ENCODE data around the gene DPYSL5. TPM values are rescaled to one million over a fixed set of nuclear protein-coding genes. Genes with fewer than 3 reads are reported as not detected.

DPYSL5 gene
- total and polyA plus RNA-seq, 5 donors from 2014 or later, result not detected

DNA sequence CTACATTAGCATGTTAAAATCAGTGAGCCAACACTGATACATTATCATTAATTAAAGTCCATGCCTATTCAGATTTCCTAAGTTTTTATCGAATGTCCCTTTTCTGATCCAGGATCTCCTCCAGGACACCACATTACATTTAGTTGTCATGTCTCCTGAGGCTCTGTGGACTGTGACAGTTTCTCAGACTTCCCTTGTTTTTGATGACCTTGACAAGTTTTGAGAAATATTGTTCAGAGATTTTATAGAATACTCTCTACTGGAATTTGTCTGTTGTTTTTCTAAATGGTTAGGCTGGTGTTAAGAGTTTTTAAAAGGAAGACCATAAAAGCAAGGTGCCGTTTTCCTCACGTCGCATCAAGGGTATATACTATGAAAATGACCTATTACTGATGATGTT lies 106.2 kb downstream of the DPYSL5 start:
- Mint-ChIP-seq H3K9me3 (no peaks in the 10 kb centered on the region), H3K4me1 (no peaks in the 10 kb centered on the region), H3K27me3 (peaks cover 30% of the 10 kb centered on the region), H3K36me3 (no peaks in the 10 kb centered on the region), H3K27ac (no peak overlapping the region), H3K4me3 (no peak overlapping the region)
- no peak for DNase-seq
- Histone ChIP-seq H3K27ac (ENCODE audit: insufficient read depth, low read length, poor library complexity, severe bottlenecking) (no peak overlapping the region), H3K9me3 (ENCODE audit: control insufficient read depth in 2 of 2, low read length in 2 of 2) (no peaks in the 10 kb centered on the region), H3K27me3 (ENCODE audit: control insufficient read depth, insufficient read depth, low read length) (peaks cover 11% of the 10 kb centered on the region), H3K4me3 (ENCODE audit: low read depth, low read length) (no peak overlapping the region), H3K4me1 (ENCODE audit: control insufficient read depth, insufficient read depth, low read length, poor library complexity, severe bottlenecking) (no peaks in the 10 kb centered on the region), H3K36me3 (ENCODE audit: control insufficient read depth, insufficient read depth, low read length) (no peaks in the 10 kb centered on the region)
- no peak for ATAC-seq (ENCODE audit: low read depth in 2 of 2)

DNA sequence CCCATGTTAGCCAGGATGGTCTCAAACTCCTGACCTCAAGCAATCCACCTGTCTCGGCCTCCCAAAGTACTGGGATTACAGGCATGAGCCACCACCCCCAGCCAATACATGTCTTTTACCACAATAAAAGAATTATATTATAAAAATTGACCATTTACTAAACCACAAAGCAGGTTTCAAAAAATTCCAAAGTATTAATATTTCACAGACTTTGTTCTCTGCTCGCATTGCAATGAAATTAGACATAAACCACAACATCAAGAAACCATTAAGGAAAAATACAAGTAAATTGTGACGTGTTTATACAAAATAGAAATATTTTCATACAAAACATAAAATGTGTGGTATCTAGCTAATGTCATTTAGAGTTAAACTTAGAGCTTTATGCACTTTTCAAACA lies 109.1 kb downstream of the DPYSL5 start:
- H3K9me3 ChIP-seq (ENCODE audit: control insufficient read depth in 2 of 2, low read length in 2 of 2), result no peaks in the 10 kb centered on the region
- Mint-ChIP-seq H3K36me3 (no peaks in the 10 kb centered on the region), H3K4me3 (no peak overlapping the region), H3K27me3 (peaks cover 40% of the 10 kb centered on the region), H3K4me1 (no peaks in the 10 kb centered on the region), H3K27ac (no peak overlapping the region), H3K9me3 (no peaks in the 10 kb centered on the region)
- H3K36me3 ChIP-seq (ENCODE audit: control insufficient read depth, insufficient read depth, low read length), result no peaks in the 10 kb centered on the region
- no peak overlapping the region for H3K4me3 ChIP-seq (ENCODE audit: low read depth, low read length)
- no peak for DNase-seq
- no peaks in the 10 kb centered on the region for H3K4me1 ChIP-seq (ENCODE audit: control insufficient read depth, insufficient read depth, low read length, poor library complexity, severe bottlenecking)
- H3K27me3 ChIP-seq (ENCODE audit: control insufficient read depth, insufficient read depth, low read length), result peaks cover 11% of the 10 kb centered on the region
- no peak for ATAC-seq (ENCODE audit: low read depth in 2 of 2)
- no peak overlapping the region for H3K27ac ChIP-seq (ENCODE audit: insufficient read depth, low read length, poor library complexity, severe bottlenecking)

DNA sequence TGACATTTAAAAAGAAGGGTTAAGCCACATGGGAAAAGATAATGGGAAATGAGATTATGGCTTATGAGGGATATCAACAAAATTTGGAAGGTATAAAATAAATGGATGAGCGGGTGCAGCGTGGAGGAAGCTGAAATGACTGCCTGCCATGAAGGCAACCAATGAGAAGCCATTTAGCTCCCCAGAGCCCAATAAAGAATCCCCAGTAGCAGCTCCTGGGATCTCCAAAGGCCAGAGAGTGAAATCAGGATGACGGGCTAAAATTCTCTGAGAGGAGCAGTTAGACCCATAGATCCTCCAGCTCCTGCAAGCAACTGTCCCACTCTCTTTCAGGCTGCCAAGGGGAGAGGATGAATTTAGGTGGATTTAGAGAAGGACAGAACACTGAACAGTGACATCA lies 109.6 kb downstream of the DPYSL5 start:
- Mint-ChIP-seq H3K27me3 (peaks cover 38% of the 10 kb centered on the region), H3K36me3 (no peaks in the 10 kb centered on the region), H3K4me1 (no peaks in the 10 kb centered on the region), H3K27ac (no peak overlapping the region), H3K4me3 (no peak overlapping the region), H3K9me3 (no peaks in the 10 kb centered on the region)
- no peak for ATAC-seq (ENCODE audit: low read depth in 2 of 2)
- Histone ChIP-seq H3K9me3 (ENCODE audit: control insufficient read depth in 2 of 2, low read length in 2 of 2) (no peaks in the 10 kb centered on the region), H3K27ac (ENCODE audit: insufficient read depth, low read length, poor library complexity, severe bottlenecking) (no peak overlapping the region), H3K27me3 (ENCODE audit: control insufficient read depth, insufficient read depth, low read length) (peaks cover 11% of the 10 kb centered on the region), H3K36me3 (ENCODE audit: control insufficient read depth, insufficient read depth, low read length) (no peaks in the 10 kb centered on the region), H3K4me3 (ENCODE audit: low read depth, low read length) (no peak overlapping the region), H3K4me1 (ENCODE audit: control insufficient read depth, insufficient read depth, low read length, poor library complexity, severe bottlenecking) (no peaks in the 10 kb centered on the region)
- DNase-seq, result no peak

DNA sequence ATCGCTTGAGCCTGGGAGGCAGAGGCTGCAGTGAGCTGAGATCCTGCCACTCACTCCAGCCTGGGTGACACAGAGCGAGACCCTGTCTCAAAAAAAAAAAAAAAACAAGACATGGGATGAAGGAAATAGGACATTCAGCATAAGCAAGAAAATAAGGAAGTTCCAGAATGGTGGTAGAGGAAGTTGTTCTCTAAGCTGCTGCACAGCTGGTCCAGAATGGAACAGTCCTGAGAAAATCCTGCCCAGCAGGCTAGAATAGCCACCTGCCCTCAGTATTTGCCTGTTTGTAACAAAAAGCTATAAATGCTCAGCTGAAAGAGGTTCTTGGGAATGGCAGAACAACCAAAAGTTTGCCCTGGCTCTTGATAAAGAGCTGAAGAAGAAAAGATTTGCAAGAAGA lies 111.4 kb downstream of the DPYSL5 start:
- Histone ChIP-seq H3K9me3 (ENCODE audit: control insufficient read depth in 2 of 2, low read length in 2 of 2) (no peaks in the 10 kb centered on the region), H3K36me3 (ENCODE audit: control insufficient read depth, insufficient read depth, low read length) (no peaks in the 10 kb centered on the region), H3K27me3 (ENCODE audit: control insufficient read depth, insufficient read depth, low read length) (peaks cover 7% of the 10 kb centered on the region), H3K27ac (ENCODE audit: insufficient read depth, low read length, poor library complexity, severe bottlenecking) (no peak overlapping the region), H3K4me3 (ENCODE audit: low read depth, low read length) (no peak overlapping the region), H3K4me1 (ENCODE audit: control insufficient read depth, insufficient read depth, low read length, poor library complexity, severe bottlenecking) (no peaks in the 10 kb centered on the region)
- DNase-seq (no peak), ATAC-seq (ENCODE audit: low read depth in 2 of 2) (no peak)
- Mint-ChIP-seq H3K27ac (no peak overlapping the region), H3K27me3 (peaks cover 36% of the 10 kb centered on the region), H3K36me3 (no peaks in the 10 kb centered on the region), H3K4me1 (no peaks in the 10 kb centered on the region), H3K9me3 (no peaks in the 10 kb centered on the region), H3K4me3 (no peak overlapping the region)

DNA sequence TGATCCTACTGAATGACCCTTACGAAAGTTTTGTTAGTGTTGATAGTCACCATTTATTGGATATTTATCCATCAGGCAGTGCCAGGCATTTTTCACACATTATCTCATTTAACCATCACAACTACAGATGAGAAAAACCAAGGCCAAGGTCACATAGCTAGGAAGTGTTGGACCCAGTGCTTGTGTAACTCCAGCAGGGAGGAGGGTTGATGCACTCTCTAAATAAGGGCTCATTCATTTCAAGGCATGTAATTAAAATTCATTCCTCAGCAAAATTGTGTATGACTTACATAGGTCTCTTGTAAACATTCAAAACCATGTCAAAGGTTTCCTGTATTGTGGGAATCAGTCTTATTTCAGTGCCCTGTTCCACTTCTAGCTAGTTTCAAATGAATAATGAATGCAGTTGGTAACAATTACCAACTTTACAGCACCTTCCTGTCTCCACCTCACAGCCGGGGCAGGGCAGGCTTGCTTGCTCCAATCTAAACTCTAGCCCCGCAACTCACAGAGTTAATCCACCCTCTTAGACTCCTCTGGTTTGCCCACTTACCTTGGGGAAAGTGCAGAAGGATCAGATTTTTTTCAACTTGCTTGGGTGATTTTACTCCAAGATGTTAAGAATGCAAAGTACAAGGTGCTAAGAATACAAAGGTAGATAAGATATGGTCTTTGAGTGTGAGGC lies 116.7 kb downstream of the DPYSL5 start:
- Mint-ChIP-seq H3K36me3 (no peaks in the 10 kb centered on the region), H3K9me3 (peaks cover 0 to 3% (median 0%) of the 10 kb centered on the region in 7 donors), H3K27me3 (peaks cover 43% of the 10 kb centered on the region), H3K27ac (no peak overlapping the region), H3K4me1 (peaks cover 0 to 9% (median 3%) of the 10 kb centered on the region in 4 donors), H3K4me3 (peak overlapping the region in 1 of 4 donors; percentile 16)
- ATAC-seq (ENCODE audit: low read depth in 2 of 2) (no peak), DNase-seq (no peak)
- no peaks in the 10 kb centered on the region for H3K4me1 ChIP-seq (ENCODE audit: control insufficient read depth, insufficient read depth, low read length, poor library complexity, severe bottlenecking)
- no peaks in the 10 kb centered on the region for H3K36me3 ChIP-seq (ENCODE audit: control insufficient read depth, insufficient read depth, low read length)
- H3K9me3 ChIP-seq (ENCODE audit: control insufficient read depth in 2 of 2, low read length in 2 of 2), result no peaks in the 10 kb centered on the region
- no peak overlapping the region for H3K27ac ChIP-seq (ENCODE audit: insufficient read depth, low read length, poor library complexity, severe bottlenecking)
- peaks cover 13% of the 10 kb centered on the region for H3K27me3 ChIP-seq (ENCODE audit: control insufficient read depth, insufficient read depth, low read length)
- H3K4me3 ChIP-seq (ENCODE audit: low read depth, low read length), result no peak overlapping the region

GRCh38 chr2:26968001-26968400 lies 120.1 kb downstream of the DPYSL5 start:
- DNase-seq, result no peak
- H3K9me3 ChIP-seq (ENCODE audit: control insufficient read depth in 2 of 2, low read length in 2 of 2), result no peaks in the 10 kb centered on the region
- Mint-ChIP-seq H3K4me1 (peaks cover 0 to 20% (median 13%) of the 10 kb centered on the region in 4 donors), H3K27me3 (peaks cover 57% of the 10 kb centered on the region), H3K36me3 (no peaks in the 10 kb centered on the region), H3K27ac (no peak overlapping the region), H3K9me3 (peaks cover 0 to 3% (median 0%) of the 10 kb centered on the region in 7 donors), H3K4me3 (no peak overlapping the region)
- H3K4me1 ChIP-seq (ENCODE audit: control insufficient read depth, insufficient read depth, low read length, poor library complexity, severe bottlenecking), result peaks cover 17% of the 10 kb centered on the region
- H3K36me3 ChIP-seq (ENCODE audit: control insufficient read depth, insufficient read depth, low read length), result no peaks in the 10 kb centered on the region
- no peak overlapping the region for H3K27ac ChIP-seq (ENCODE audit: insufficient read depth, low read length, poor library complexity, severe bottlenecking)
- ATAC-seq (ENCODE audit: low read depth in 2 of 2), result no peak
- no peak overlapping the region for H3K4me3 ChIP-seq (ENCODE audit: low read depth, low read length)
- peaks cover 16% of the 10 kb centered on the region for H3K27me3 ChIP-seq (ENCODE audit: control insufficient read depth, insufficient read depth, low read length)

GRCh38 chr2:26969077-26969844 lies 121.3 kb downstream of the DPYSL5 start:
- H3K4me1 Mint-ChIP-seq, result peaks cover 0 to 20% (median 13%) of the 10 kb centered on the region in 4 donors
- peak overlapping the region; percentile 23 to 87 (median 49) for H3K4me3 Mint-ChIP-seq
- Histone ChIP-seq H3K4me1 (ENCODE audit: control insufficient read depth, insufficient read depth, low read length, poor library complexity, severe bottlenecking) (peaks cover 17% of the 10 kb centered on the region), H3K36me3 (ENCODE audit: control insufficient read depth, insufficient read depth, low read length) (no peaks in the 10 kb centered on the region), H3K4me3 (ENCODE audit: low read depth, low read length) (no peak overlapping the region), H3K27me3 (ENCODE audit: control insufficient read depth, insufficient read depth, low read length) (peaks cover 16% of the 10 kb centered on the region), H3K9me3 (ENCODE audit: control insufficient read depth in 2 of 2, low read length in 2 of 2) (no peaks in the 10 kb centered on the region), H3K27ac (ENCODE audit: insufficient read depth, low read length, poor library complexity, severe bottlenecking) (no peak overlapping the region)
- no peak for DNase-seq
- peaks cover 0 to 3% (median 0%) of the 10 kb centered on the region in 7 donors for H3K9me3 Mint-ChIP-seq
- H3K27me3 Mint-ChIP-seq, result peaks cover 61% of the 10 kb centered on the region
- H3K36me3 Mint-ChIP-seq, result no peaks in the 10 kb centered on the region
- ATAC-seq (ENCODE audit: low read depth in 2 of 2), result no peak
- H3K27ac Mint-ChIP-seq, result peak overlapping the region in 1 of 3 donors; percentile 69

All from CD4-positive, CD25-positive, alpha-beta regulatory T cell (primary cell).